ENCODE results near the gene TOR1B. TPM values are rescaled to one million over a fixed set of nuclear protein-coding genes. Genes with fewer than 3 reads are reported as not detected.
"Not testable (repeated sequence)": the region's sequence is repeated elsewhere in the genome, so short reads cannot be mapped to it uniquely, and the experiment has no call there.

TOR1B gene
- 14.7 TPM for polyA plus RNA-seq (2013, experiment 1 of 2)
- polyA plus RNA-seq (2013, experiment 2 of 2): 13.0 TPM

DNA sequence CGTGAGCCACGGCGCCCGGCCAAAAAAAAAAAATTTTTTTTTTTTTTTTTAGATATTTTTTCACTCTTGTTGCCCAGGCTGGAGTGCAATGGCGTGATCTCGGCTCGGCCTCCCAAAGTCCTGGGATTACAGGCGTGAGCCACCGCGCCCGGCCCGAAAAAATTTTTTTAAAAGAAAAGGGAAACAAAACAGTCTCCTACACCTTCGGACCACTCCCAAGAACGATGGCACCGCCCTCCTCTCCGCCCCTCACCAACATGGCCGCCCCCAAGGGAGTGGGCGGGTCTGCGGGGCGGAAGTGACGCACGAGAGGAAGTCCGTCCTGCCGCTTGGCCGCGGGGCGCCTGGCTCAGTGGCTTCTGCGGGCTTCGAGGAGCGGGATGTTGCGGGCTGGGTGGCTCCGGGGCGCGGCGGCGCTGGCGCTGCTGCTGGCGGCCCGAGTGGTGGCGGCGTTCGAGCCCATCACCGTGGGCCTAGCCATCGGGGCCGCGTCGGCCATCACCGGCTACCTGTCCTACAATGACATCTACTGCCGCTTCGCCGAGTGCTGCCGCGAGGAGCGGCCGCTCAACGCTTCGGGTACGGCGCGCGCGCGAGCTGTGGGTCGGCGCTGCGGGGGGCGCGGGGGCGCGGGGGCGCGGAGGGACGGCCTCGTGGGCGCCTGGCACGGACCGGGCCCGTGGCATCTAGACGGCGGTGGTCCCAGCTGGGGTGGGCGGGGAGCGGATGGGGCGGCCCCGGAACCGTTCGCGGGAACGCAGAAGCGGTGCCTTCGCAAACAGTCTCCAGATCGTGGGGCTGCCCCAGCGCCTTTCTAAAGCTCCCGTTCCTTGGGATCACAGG is at the start of gene TOR1B:
TOR1B (plus strand) TSS at position 352 of the 843 bp plus-strand sequence; CDS start at position 381, 29 bp downstream.
- no peaks in the 10 kb centered on the region; the same call in 1 of the 2 replicates for H3K4me1 ChIP-seq (ENCODE audit: insufficient read depth, low read length)
- peak within 1 kb of the TSS; percentile 77 for H3K4me3 ChIP-seq (ENCODE audit: low read length)
- H3K36me3 ChIP-seq (ENCODE audit: insufficient read depth, low read length): peaks cover 22% of the 10 kb centered on the region
- no peaks in the 10 kb centered on the region for H3K27me3 ChIP-seq (ENCODE audit: insufficient read depth, low read length)
- H3K9ac ChIP-seq (ENCODE audit: low read depth, low read length): peak within 1 kb of the TSS; percentile 56
- whole genome bisulfite sequencing: 1% methylated on average over 90 of the region's 93 CpGs
- no peaks in the 10 kb centered on the region for H3K9me3 ChIP-seq (ENCODE audit: insufficient read depth, low read depth, low read length)
- no peak within 1 kb of the TSS for H3K27ac ChIP-seq (ENCODE audit: low read depth, low read length)

DNA sequence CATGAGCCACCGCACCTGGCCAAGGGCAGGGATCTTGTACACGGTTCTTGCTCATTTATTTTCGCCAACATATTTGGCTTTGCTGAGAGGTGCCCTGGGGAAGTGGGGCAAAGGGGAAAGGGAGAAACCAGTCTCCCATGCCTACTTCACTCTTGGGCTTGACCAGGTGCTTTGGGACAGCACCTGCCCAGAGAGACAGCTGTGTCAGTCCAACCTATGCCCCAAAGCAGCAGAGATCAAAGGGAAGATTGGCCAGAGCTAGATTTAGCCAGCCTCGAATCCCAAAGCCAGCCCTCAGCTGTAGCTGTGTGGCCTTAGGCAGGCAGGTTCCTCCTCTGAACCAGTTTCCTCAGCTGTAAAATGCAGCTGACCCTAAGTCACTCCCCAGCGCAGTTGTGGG is 47.8 kb upstream of the TOR1B start:
- H3K9me3 ChIP-seq (ENCODE audit: insufficient read depth, low read depth, low read length): no peaks in the 10 kb centered on the region
- no peak overlapping the region for H3K27ac ChIP-seq (ENCODE audit: low read depth, low read length)
- 95% methylated on average over 5 of the region's 5 CpGs for WGBS
- H3K36me3 ChIP-seq (ENCODE audit: insufficient read depth, low read length): no peaks in the 10 kb centered on the region
- peaks cover 7% of the 10 kb centered on the region for H3K4me1 ChIP-seq (ENCODE audit: insufficient read depth, low read length)
- H3K4me3 ChIP-seq (ENCODE audit: low read length): no peak overlapping the region
- H3K27me3 ChIP-seq (ENCODE audit: insufficient read depth, low read length): no peaks in the 10 kb centered on the region
- H3K9ac ChIP-seq (ENCODE audit: low read depth, low read length): no peak overlapping the region

- no peak overlapping the region for H3K4me3 ChIP-seq (ENCODE audit: low read length)
- no peaks in the 10 kb centered on the region for H3K9me3 ChIP-seq (ENCODE audit: insufficient read depth, low read depth, low read length)
- no peak overlapping the region for H3K27ac ChIP-seq (ENCODE audit: low read depth, low read length)
- WGBS: 97% methylated on average over 6 of the region's 6 CpGs
- peaks cover 7% of the 10 kb centered on the region for H3K4me1 ChIP-seq (ENCODE audit: insufficient read depth, low read length)
- no peak overlapping the region for H3K9ac ChIP-seq (ENCODE audit: low read depth, low read length)
- H3K36me3 ChIP-seq (ENCODE audit: insufficient read depth, low read length): no peaks in the 10 kb centered on the region
- H3K27me3 ChIP-seq (ENCODE audit: insufficient read depth, low read length): no peaks in the 10 kb centered on the region
Observed at GRCh38 chr9:129756191-129756590, 46.8 kb upstream of the TOR1B start.

- H3K27ac ChIP-seq (ENCODE audit: low read depth, low read length): no peak overlapping the region
- H3K9ac ChIP-seq (ENCODE audit: low read depth, low read length): no peak overlapping the region
- H3K4me1 ChIP-seq (ENCODE audit: insufficient read depth, low read length): peaks cover 7% of the 10 kb centered on the region
- H3K36me3 ChIP-seq (ENCODE audit: insufficient read depth, low read length): no peaks in the 10 kb centered on the region
- H3K27me3 ChIP-seq (ENCODE audit: insufficient read depth, low read length): no peaks in the 10 kb centered on the region
- no peaks in the 10 kb centered on the region for H3K9me3 ChIP-seq (ENCODE audit: insufficient read depth, low read depth, low read length)
- H3K4me3 ChIP-seq (ENCODE audit: low read length): no peak overlapping the region
- WGBS: 84% methylated on average over 9 of the region's 9 CpGs
Observed at GRCh38 chr9:129757045-129757444, 45.9 kb upstream of the TOR1B start.

GRCh38 chr9:129759319-129759718 is 43.7 kb upstream of the TOR1B start:
- Histone ChIP-seq H3K4me1 (ENCODE audit: insufficient read depth, low read length) (no peaks in the 10 kb centered on the region), H3K9ac (ENCODE audit: low read depth, low read length) (no peak overlapping the region)

DNA sequence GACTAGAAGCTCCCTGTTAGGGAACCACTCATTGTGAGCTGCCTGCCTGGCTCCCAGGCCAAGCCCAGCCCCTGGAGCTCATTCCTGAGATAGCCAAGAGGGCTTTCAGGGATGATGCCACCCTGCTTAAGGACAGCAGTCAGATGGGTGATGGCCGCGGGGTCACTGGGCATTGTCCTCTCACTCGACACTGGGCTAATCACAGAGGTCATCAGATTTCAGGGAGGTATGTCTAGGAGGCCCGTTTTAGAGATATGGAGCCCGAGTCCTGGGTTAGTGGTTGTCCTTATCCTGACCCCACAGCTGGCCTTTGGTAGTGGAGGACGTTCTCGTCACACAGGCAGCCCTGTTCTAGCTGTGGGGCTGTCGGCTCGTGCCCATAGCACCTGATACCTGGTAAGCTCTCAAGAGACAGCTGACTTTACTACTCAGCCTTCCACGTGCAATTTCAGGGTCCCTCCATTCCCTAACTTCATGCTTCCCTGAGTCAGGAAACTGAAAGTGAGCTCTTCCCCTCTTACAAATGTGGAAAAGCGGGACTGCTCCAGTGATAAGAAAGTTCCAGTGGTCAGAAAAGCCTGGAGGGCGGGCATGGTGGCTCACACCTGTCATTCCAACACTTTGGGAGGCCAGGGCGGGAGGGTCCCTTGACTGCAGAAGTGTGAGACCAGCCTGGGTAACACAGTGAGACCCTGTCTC is 43.0 kb upstream of the TOR1B start:
- WGBS: 88% methylated on average over 13 of the region's 13 CpGs
- no peak overlapping the region for H3K4me3 ChIP-seq (ENCODE audit: low read length)
- H3K4me1 ChIP-seq (ENCODE audit: insufficient read depth, low read length): no peaks in the 10 kb centered on the region
- H3K27ac ChIP-seq (ENCODE audit: low read depth, low read length): no peak overlapping the region
- H3K9me3 ChIP-seq (ENCODE audit: insufficient read depth, low read depth, low read length): no peaks in the 10 kb centered on the region
- no peaks in the 10 kb centered on the region for H3K27me3 ChIP-seq (ENCODE audit: insufficient read depth, low read length)
- no peak overlapping the region for H3K9ac ChIP-seq (ENCODE audit: low read depth, low read length)
- H3K36me3 ChIP-seq (ENCODE audit: insufficient read depth, low read length): no peaks in the 10 kb centered on the region

More at GRCh38 chr9:129759319-129759718, 43.7 kb upstream of the TOR1B start:
- WGBS: 90% methylated on average over 4 of the region's 4 CpGs
- H3K36me3 ChIP-seq (ENCODE audit: insufficient read depth, low read length): no peaks in the 10 kb centered on the region
- H3K27me3 ChIP-seq (ENCODE audit: insufficient read depth, low read length): no peaks in the 10 kb centered on the region
- H3K4me3 ChIP-seq (ENCODE audit: low read length): no peak overlapping the region
- H3K27ac ChIP-seq (ENCODE audit: low read depth, low read length): no peak overlapping the region
- no peaks in the 10 kb centered on the region for H3K9me3 ChIP-seq (ENCODE audit: insufficient read depth, low read depth, low read length)

- not testable (repeated sequence) for H3K27me3 ChIP-seq (ENCODE audit: insufficient read depth, low read length); H3K4me1 ChIP-seq (ENCODE audit: insufficient read depth, low read length); H3K27ac ChIP-seq (ENCODE audit: low read depth, low read length); H3K36me3 ChIP-seq (ENCODE audit: insufficient read depth, low read length); H3K9ac ChIP-seq (ENCODE audit: low read depth, low read length); H3K9me3 ChIP-seq (ENCODE audit: insufficient read depth, low read depth, low read length); H3K4me3 ChIP-seq (ENCODE audit: low read length)
- 97% methylated on average over 7 of the region's 7 CpGs for WGBS
Observed at GRCh38 chr9:129760784-129761183, 42.2 kb upstream of the TOR1B start.

DNA sequence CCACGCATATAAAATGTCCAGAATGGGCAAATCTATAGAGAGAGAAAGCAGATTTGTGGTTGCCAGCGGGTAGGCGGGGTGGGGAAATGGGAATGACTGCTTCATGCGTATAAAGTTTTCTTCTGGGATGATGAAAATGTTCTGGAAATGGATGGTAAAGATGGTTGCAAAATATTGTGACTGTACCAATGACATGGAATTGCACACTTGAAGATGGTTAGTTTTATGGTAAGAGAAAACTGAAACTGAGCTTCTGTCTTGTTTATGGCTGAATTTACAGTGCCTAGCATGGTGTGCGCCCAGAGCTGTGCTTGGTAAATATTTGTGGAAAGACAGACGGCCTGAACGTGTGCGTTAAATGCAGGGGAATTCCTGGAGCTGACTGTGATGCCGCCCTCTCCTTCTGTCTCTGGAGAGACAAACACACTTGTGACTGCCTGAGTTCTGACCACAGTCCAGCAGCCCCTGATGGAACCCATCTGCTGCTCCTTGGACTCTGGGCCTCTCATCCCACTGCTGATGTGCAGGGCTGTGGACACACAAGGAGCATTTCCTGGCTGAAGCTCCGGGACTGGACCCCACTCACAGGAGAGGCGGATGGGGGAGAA is 41.6 kb upstream of the TOR1B start:
- 90% methylated on average over 11 of the region's 11 CpGs for WGBS
- Histone ChIP-seq H3K4me3 (ENCODE audit: low read length) (no peak overlapping the region), H3K9me3 (ENCODE audit: insufficient read depth, low read depth, low read length) (no peaks in the 10 kb centered on the region), H3K4me1 (ENCODE audit: insufficient read depth, low read length) (no peaks in the 10 kb centered on the region), H3K27me3 (ENCODE audit: insufficient read depth, low read length) (no peaks in the 10 kb centered on the region), H3K9ac (ENCODE audit: low read depth, low read length) (no peak overlapping the region), H3K36me3 (ENCODE audit: insufficient read depth, low read length) (no peaks in the 10 kb centered on the region), H3K27ac (ENCODE audit: low read depth, low read length) (no peak overlapping the region)

DNA sequence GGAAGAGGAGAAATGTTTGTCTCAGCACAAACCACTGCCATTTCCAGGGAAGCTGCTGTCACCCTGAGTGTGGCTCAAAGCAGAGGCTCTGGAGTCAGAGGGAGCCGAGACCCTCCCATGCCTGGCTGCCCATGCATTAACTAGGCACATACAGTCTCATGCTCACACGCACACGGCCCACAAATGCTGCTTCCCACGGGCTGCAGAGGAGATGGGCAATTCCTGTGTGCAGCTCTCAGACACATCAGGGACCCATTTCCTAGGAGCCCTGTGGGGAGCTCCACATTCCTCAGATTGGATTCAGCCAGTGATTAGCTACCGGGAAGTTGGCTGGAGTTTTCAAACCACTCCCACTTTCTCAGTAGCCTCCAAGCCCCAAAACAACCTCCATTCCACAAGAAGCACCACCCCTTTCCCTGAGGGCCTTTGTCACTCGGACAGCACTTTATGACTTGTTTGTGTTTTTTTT is 41.0 kb upstream of the TOR1B start:
- Histone ChIP-seq H3K27ac (ENCODE audit: low read depth, low read length) (no peak overlapping the region), H3K9me3 (ENCODE audit: insufficient read depth, low read depth, low read length) (no peaks in the 10 kb centered on the region), H3K9ac (ENCODE audit: low read depth, low read length) (no peak overlapping the region), H3K4me3 (ENCODE audit: low read length) (no peak overlapping the region), H3K4me1 (ENCODE audit: insufficient read depth, low read length) (no peaks in the 10 kb centered on the region), H3K36me3 (ENCODE audit: insufficient read depth, low read length) (no peaks in the 10 kb centered on the region), H3K27me3 (ENCODE audit: insufficient read depth, low read length) (no peaks in the 10 kb centered on the region)
- 67% methylated on average over 6 of the region's 6 CpGs for WGBS

DNA sequence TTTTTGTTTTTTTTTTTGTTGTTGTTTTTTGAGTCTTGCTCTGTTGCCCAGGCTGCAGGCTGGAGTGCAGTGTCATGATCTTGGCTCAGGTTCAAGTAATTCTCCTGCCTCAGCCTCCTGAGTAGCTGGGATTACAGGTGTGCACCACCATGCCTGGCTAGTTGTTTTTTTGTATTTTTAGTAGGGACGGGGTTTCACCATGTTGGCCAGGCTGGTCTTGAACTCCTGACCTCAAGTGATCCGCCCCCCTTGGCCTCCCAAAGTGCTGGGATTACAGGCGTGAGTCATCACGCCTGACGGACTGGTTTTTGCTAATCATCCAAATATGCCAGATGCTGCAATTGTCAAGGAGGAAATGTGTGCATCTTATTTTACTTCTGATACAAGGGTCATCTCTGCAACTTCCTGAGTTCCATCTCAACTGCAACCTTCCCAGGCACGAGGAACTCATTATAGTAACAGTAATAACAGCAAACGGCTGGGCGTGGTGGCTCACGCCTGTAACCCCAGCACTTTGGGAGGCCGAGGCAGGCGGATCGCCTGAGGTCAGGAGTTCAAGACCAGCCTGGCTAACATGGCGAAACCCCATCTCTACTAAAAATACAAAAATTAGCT is 40.5 kb upstream of the TOR1B start:
- H3K4me3 ChIP-seq (ENCODE audit: low read length); H3K27ac ChIP-seq (ENCODE audit: low read depth, low read length); H3K27me3 ChIP-seq (ENCODE audit: insufficient read depth, low read length); H3K9ac ChIP-seq (ENCODE audit: low read depth, low read length); H3K9me3 ChIP-seq (ENCODE audit: insufficient read depth, low read depth, low read length); H3K36me3 ChIP-seq (ENCODE audit: insufficient read depth, low read length); H3K4me1 ChIP-seq (ENCODE audit: insufficient read depth, low read length): not testable (repeated sequence)
- 94% methylated on average over 13 of the region's 13 CpGs for WGBS
